ENCODE measurements around the gene ZNF827. TPM values are rescaled to one million over a fixed set of nuclear protein-coding genes. Genes with fewer than 3 reads are reported as not detected.

ZNF827 gene
- total and polyA plus RNA-seq, 3 experiments from 2014 or later, result 6.9 to 32.5 (median 32.2) TPM

DNA sequence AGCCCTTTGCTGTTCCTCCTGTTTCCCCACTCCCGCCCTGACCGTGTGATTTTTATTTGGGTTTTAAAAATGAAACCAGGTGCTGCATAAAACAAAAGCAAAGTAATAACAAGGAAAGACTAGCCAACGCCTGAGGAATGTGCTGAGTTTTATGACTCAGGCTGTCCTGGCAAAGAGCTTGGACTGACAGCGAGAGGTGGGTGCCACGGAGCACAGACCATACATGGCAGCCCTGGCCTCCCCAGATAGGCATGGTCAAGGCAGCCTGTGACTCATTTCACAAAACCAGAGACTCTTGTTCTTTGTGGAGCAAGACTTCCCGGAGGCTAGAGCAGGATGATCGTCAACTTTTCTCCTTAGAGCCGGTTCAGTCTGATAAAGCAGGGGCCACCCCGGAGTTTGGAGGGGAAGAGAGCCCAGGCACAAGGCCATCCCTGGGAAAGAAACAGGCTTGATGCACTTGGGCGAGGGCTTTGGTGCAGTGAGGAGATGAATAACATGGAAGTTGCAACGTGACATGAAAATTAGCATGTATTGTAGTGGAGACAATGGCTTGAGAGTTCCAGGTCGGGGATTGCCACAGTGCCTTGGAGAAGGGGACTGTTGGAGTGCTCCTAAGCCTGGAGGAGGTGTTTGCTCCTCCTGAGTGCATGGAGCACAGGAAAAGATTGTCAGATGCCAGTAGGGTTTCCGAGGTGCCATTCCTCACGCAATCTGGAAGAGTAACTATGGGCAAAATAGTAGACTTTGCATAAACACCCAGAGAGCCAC lies 203.9 kb downstream of the ZNF827 start:
- H3K4me3 Mint-ChIP-seq, result peak overlapping the region in 6 of 7 donors; percentile 17 to 79 (median 43)
- Histone ChIP-seq H3K27me3 (ENCODE audit: insufficient read depth, low read length, poor library complexity, severe bottlenecking) (peaks cover 4% of the 10 kb centered on the region), H3K4me3 (ENCODE audit: low read length) (no peak overlapping the region), H3K4me1 (ENCODE audit: insufficient read depth, low read length) (peaks cover 5% of the 10 kb centered on the region), H3K36me3 (ENCODE audit: insufficient read depth, low read length) (no peaks in the 10 kb centered on the region), H3K27ac (ENCODE audit: low read depth, low read length) (no peak overlapping the region), H3K9me3 (ENCODE audit: low read length) (no peaks in the 10 kb centered on the region)
- no peaks in the 10 kb centered on the region for H3K36me3 Mint-ChIP-seq
- DNase-seq, result no peak
- H3K27ac Mint-ChIP-seq, result peak overlapping the region in 3 of 8 donors; percentile 13 to 89 (median 33)
- ChIA-PET CTCF (no interaction called here), POLR2A (no interaction called here)
- peaks cover 2% of the 10 kb centered on the region in 2 donors for H3K27me3 Mint-ChIP-seq
- peaks cover 12 to 23% (median 16%) of the 10 kb centered on the region in 3 donors for H3K4me1 Mint-ChIP-seq
- no peaks in the 10 kb centered on the region for H3K9me3 Mint-ChIP-seq

GRCh38 chr4:145734031-145734430 lies 204.6 kb downstream of the ZNF827 start:
- no peak overlapping the region for H3K27ac ChIP-seq (ENCODE audit: low read depth, low read length)
- no peaks in the 10 kb centered on the region for H3K36me3 ChIP-seq (ENCODE audit: insufficient read depth, low read length)
- H3K27me3 Mint-ChIP-seq, result peaks cover 6% of the 10 kb centered on the region in 2 donors
- H3K4me3 Mint-ChIP-seq, result peak overlapping the region; percentile 49 to 81 (median 75)
- no peaks in the 10 kb centered on the region for H3K36me3 Mint-ChIP-seq
- no peaks in the 10 kb centered on the region for H3K9me3 ChIP-seq (ENCODE audit: low read length)
- ChIA-PET CTCF (no interaction called here), POLR2A (interaction anchor here (0.6 kb wide), 1 partner anchor 111 kb away, joined by 3 read pairs; no protein-coding TSS in a partner anchor)
- H3K4me3 ChIP-seq (ENCODE audit: low read length), result no peak overlapping the region
- peak overlapping the region in 1 of 8 donors; percentile 67 for H3K27ac Mint-ChIP-seq
- H3K9me3 Mint-ChIP-seq, result no peaks in the 10 kb centered on the region
- DNase-seq, result no peak
- peaks cover 4% of the 10 kb centered on the region for H3K27me3 ChIP-seq (ENCODE audit: insufficient read depth, low read length, poor library complexity, severe bottlenecking)
- peaks cover 5% of the 10 kb centered on the region for H3K4me1 ChIP-seq (ENCODE audit: insufficient read depth, low read length)
- H3K4me1 Mint-ChIP-seq, result peaks cover 12 to 23% (median 16%) of the 10 kb centered on the region in 3 donors

DNA sequence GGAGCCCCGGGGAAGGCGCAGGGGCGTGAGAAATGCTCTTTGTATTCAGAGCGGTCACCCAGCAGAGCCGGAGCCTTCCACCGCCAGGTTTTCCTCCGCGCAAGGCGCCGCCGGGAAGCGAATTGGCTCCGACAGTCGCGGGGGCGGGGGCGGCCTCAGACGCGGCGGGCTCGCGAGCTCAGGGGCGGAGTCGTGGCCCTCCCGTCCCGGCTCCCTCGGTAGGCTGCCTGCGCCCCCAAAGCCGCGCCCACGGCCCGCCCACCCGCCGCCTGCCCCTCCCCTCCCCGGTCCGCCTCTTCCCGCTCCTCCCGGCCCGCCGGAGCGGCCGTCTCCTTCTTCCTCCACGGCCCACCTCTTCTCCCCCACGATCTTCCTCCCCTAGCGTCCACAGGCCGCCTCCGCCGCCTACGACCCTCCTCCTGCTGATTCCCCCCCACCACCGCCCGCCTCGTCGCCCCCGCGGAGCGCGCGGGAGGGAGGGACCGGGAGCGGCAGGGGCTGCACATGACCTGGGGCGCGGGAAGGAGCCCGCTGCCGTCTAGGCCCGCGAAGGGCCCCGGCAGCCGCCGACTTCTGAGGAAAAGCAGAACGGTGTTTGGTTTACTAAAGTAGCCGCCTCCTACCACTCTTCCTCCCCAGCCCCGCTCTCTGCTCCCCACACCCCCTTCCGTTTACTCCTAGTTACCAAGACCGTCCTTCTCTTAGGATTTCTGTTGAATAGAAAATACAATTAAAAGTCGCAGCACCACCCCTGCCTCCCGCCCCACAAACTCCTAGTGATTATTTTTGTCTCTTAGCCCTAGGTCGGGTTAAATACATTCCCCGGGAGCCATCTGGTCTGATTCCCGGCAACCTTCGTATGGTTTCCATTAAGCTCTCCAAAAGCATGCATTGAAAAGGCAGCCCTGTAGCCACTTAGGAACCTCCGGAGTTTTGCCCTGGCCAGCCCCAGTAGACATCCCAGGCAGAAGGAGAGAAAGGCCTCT lies 205.4 kb downstream of the ZNF827 start:
- peak; percentile 70 to 88 (median 83) for DNase-seq
- ChIA-PET CTCF (no interaction called here), POLR2A (interaction anchor here (0.6 kb wide), 1 partner anchor 110 kb away, joined by 3 read pairs; no protein-coding TSS in a partner anchor)
- peaks cover 12 to 23% (median 16%) of the 10 kb centered on the region in 3 donors for H3K4me1 Mint-ChIP-seq
- Histone ChIP-seq H3K4me1 (ENCODE audit: insufficient read depth, low read length) (peaks cover 5% of the 10 kb centered on the region), H3K9me3 (ENCODE audit: low read length) (no peaks in the 10 kb centered on the region), H3K27me3 (ENCODE audit: insufficient read depth, low read length, poor library complexity, severe bottlenecking) (peaks cover 4% of the 10 kb centered on the region), H3K36me3 (ENCODE audit: insufficient read depth, low read length) (no peaks in the 10 kb centered on the region), H3K4me3 (ENCODE audit: low read length) (peak overlapping the region; percentile 43), H3K27ac (ENCODE audit: low read depth, low read length) (no peak overlapping the region)
- H3K27me3 Mint-ChIP-seq, result peaks cover 7 to 11% of the 10 kb centered on the region in 2 donors
- peak overlapping the region; percentile 53 to 86 (median 78) for H3K4me3 Mint-ChIP-seq
- H3K36me3 Mint-ChIP-seq, result no peaks in the 10 kb centered on the region
- peak overlapping the region in 4 of 8 donors; percentile 11 to 74 (median 66) for H3K27ac Mint-ChIP-seq
- H3K9me3 Mint-ChIP-seq, result no peaks in the 10 kb centered on the region

DNA sequence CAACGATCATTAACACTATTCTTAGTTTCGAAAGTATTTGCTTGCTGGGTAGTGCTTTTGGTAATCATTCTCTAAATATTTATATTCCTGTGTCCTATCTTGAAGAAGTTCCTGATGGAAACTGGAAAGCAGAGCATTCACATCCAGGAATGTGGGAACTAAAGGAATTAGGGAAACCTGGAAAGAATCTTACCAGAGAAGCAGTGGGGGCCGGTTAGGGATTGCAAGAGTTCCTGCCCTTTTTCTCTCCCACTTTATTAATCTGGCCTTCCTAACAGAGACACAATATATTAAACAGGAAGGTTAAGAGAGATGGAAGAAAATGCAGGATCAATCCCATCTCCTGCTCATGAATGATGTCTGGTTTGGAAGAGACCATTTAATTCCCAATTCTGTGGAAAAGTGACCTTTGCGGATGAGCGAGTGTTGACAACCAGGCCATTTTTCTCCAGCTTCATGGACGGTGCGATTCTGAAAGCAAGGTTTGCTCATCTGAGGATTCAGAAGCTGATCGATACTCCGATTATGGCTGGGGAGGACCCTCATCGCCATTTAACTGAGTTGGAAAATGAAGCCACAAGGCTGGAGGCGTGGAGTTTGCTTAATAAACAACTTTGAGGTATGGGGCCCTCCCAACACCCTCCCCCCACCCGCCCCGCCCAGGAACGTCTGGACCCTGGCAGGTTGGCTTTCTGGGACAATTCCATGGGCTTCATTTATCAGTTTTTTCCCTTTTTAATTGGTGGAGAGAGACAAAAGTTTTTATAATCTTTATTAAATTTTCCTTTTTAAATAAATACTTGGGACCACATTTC lies 206.4 kb downstream of the ZNF827 start:
- DNase-seq, result no peak
- CTCF ChIA-PET, result no interaction called here
- no peak overlapping the region for H3K4me3 ChIP-seq (ENCODE audit: low read length)
- H3K27ac Mint-ChIP-seq, result peak overlapping the region in 2 of 8 donors; percentile 24 to 37
- H3K4me1 Mint-ChIP-seq, result peaks cover 12 to 23% (median 16%) of the 10 kb centered on the region in 3 donors
- POLR2A ChIA-PET, result no interaction called here
- H3K9me3 ChIP-seq (ENCODE audit: low read length), result no peaks in the 10 kb centered on the region
- H3K27ac ChIP-seq (ENCODE audit: low read depth, low read length), result no peak overlapping the region
- peaks cover 10 to 11% of the 10 kb centered on the region in 2 donors for H3K27me3 Mint-ChIP-seq
- H3K27me3 ChIP-seq (ENCODE audit: insufficient read depth, low read length, poor library complexity, severe bottlenecking), result peaks cover 4% of the 10 kb centered on the region
- H3K4me1 ChIP-seq (ENCODE audit: insufficient read depth, low read length), result peaks cover 5% of the 10 kb centered on the region
- no peaks in the 10 kb centered on the region for H3K36me3 Mint-ChIP-seq
- H3K36me3 ChIP-seq (ENCODE audit: insufficient read depth, low read length), result no peaks in the 10 kb centered on the region
- peak overlapping the region; percentile 67 to 86 (median 78) for H3K4me3 Mint-ChIP-seq
- no peaks in the 10 kb centered on the region for H3K9me3 Mint-ChIP-seq

- Mint-ChIP-seq H3K4me3 (peak overlapping the region in 5 of 7 donors; percentile 5 to 59 (median 35)), H3K9me3 (no peaks in the 10 kb centered on the region), H3K27ac (no peak overlapping the region), H3K4me1 (peaks cover 12 to 23% (median 16%) of the 10 kb centered on the region in 3 donors), H3K36me3 (no peaks in the 10 kb centered on the region), H3K27me3 (peaks cover 10 to 11% of the 10 kb centered on the region in 2 donors)
- no peak for DNase-seq
- Histone ChIP-seq H3K27me3 (ENCODE audit: insufficient read depth, low read length, poor library complexity, severe bottlenecking) (peaks cover 4% of the 10 kb centered on the region), H3K36me3 (ENCODE audit: insufficient read depth, low read length) (no peaks in the 10 kb centered on the region), H3K9me3 (ENCODE audit: low read length) (no peaks in the 10 kb centered on the region), H3K4me1 (ENCODE audit: insufficient read depth, low read length) (peaks cover 5% of the 10 kb centered on the region), H3K4me3 (ENCODE audit: low read length) (no peak overlapping the region), H3K27ac (ENCODE audit: low read depth, low read length) (no peak overlapping the region)
- ChIA-PET POLR2A (no interaction called here), CTCF (no interaction called here)
Observed at GRCh38 chr4:145731028-145731427, 207.6 kb downstream of the ZNF827 start.

- H3K36me3 Mint-ChIP-seq, result no peaks in the 10 kb centered on the region
- CTCF ChIA-PET, result no interaction called here
- no peaks in the 10 kb centered on the region for H3K9me3 Mint-ChIP-seq
- peaks cover 10 to 11% of the 10 kb centered on the region in 2 donors for H3K27me3 Mint-ChIP-seq
- no peaks in the 10 kb centered on the region for H3K36me3 ChIP-seq (ENCODE audit: insufficient read depth, low read length)
- no peak overlapping the region for H3K27ac ChIP-seq (ENCODE audit: low read depth, low read length)
- no peak overlapping the region for H3K4me3 Mint-ChIP-seq
- peaks cover 5% of the 10 kb centered on the region for H3K4me1 ChIP-seq (ENCODE audit: insufficient read depth, low read length)
- H3K27ac Mint-ChIP-seq, result no peak overlapping the region
- no peak for DNase-seq
- H3K4me3 ChIP-seq (ENCODE audit: low read length), result no peak overlapping the region
- peaks cover 4% of the 10 kb centered on the region for H3K27me3 ChIP-seq (ENCODE audit: insufficient read depth, low read length, poor library complexity, severe bottlenecking)
- peaks cover 12 to 23% (median 16%) of the 10 kb centered on the region in 3 donors for H3K4me1 Mint-ChIP-seq
- POLR2A ChIA-PET, result no interaction called here
- H3K9me3 ChIP-seq (ENCODE audit: low read length), result no peaks in the 10 kb centered on the region
Observed at GRCh38 chr4:145730026-145730425, 208.6 kb downstream of the ZNF827 start.

- Histone ChIP-seq H3K27me3 (ENCODE audit: insufficient read depth, low read length, poor library complexity, severe bottlenecking) (no peaks in the 10 kb centered on the region), H3K36me3 (ENCODE audit: insufficient read depth, low read length) (no peaks in the 10 kb centered on the region), H3K4me1 (ENCODE audit: insufficient read depth, low read length) (no peaks in the 10 kb centered on the region), H3K9me3 (ENCODE audit: low read length) (no peaks in the 10 kb centered on the region), H3K4me3 (ENCODE audit: low read length) (no peak overlapping the region), H3K27ac (ENCODE audit: low read depth, low read length) (no peak overlapping the region)
- DNase-seq, result no peak
- H3K4me3 Mint-ChIP-seq, result no peak overlapping the region
- peaks cover 0 to 2% (median 0%) of the 10 kb centered on the region in 3 donors for H3K36me3 Mint-ChIP-seq
- POLR2A ChIA-PET, result no interaction called here
- H3K9me3 Mint-ChIP-seq, result no peaks in the 10 kb centered on the region
- peaks cover 15 to 23% of the 10 kb centered on the region in 2 donors for H3K27me3 Mint-ChIP-seq
- CTCF ChIA-PET, result no interaction called here
- peaks cover 12% of the 10 kb centered on the region in 3 donors for H3K4me1 Mint-ChIP-seq
- H3K27ac Mint-ChIP-seq, result no peak overlapping the region
Observed at GRCh38 chr4:145723336-145723735, 215.3 kb downstream of the ZNF827 start.
